Medulla oblongata (tissue), 1 donor: ENCODE measurements around the gene KLHL26.

ENCODE experiments used
- DNase-seq: peaks from one replicate; pipeline ENCODE4 v3.0.0-alpha.2; 2015; ENCODE audit errors: extremely low spot score

KLHL26 gene

GRCh38 chr19:18718015-18718526 lies 81.2 kb downstream of the KLHL26 start:
- DNase-seq: no peak

GRCh38 chr19:18718846-18719458 lies 82.1 kb downstream of the KLHL26 start:
- DNase-seq: no peak

- no peak for DNase-seq
Measured at GRCh38 chr19:18719541-18719940, 82.7 kb downstream of the KLHL26 start.
